ENCODE data around the gene KLRC3. TPM values are rescaled to one million over a fixed set of nuclear protein-coding genes. Genes with fewer than 3 reads are reported as not detected.
"Not testable (repeated sequence)": the region's sequence is repeated elsewhere in the genome, so short reads cannot be mapped to it uniquely, and the experiment has no call there.

The KLRC3 gene
- total RNA-seq, 1 donor from 2014 or later, result not detected

- no peak overlapping the region for H3K4me3 Mint-ChIP-seq (ENCODE audit: unreplicated experiment)
Measured at GRCh38 chr12:10388624-10389413, 31.6 kb downstream of the KLRC3 start.

GRCh38 chr12:10387498-10387897 lies 32.9 kb downstream of the KLRC3 start:
- H3K36me3 Mint-ChIP-seq (ENCODE audit: unreplicated experiment); H3K27ac Mint-ChIP-seq (ENCODE audit: unreplicated experiment); H3K9me3 Mint-ChIP-seq (ENCODE audit: unreplicated experiment); H3K4me3 Mint-ChIP-seq (ENCODE audit: unreplicated experiment); H3K4me1 Mint-ChIP-seq (ENCODE audit: low read depth, unreplicated experiment); DNase-seq; H3K27me3 Mint-ChIP-seq (ENCODE audit: unreplicated experiment): not testable (repeated sequence)

More at GRCh38 chr12:10388624-10389413, 31.6 kb downstream of the KLRC3 start:
- Mint-ChIP-seq H3K4me1 (ENCODE audit: low read depth, unreplicated experiment) (no peaks in the 10 kb centered on the region), H3K9me3 (ENCODE audit: unreplicated experiment) (no peaks in the 10 kb centered on the region), H3K27me3 (ENCODE audit: unreplicated experiment) (no peaks in the 10 kb centered on the region), H3K36me3 (ENCODE audit: unreplicated experiment) (no peaks in the 10 kb centered on the region), H3K27ac (ENCODE audit: unreplicated experiment) (no peak overlapping the region)
- no peak for DNase-seq
- no peak for TF ChIP-seq CTCF (IDR thresholded peaks at IDR 0.05; ENCODE audit: partially characterized antibody, unreplicated experiment)

- Mint-ChIP-seq H3K4me3 (ENCODE audit: unreplicated experiment) (no peak overlapping the region), H3K4me1 (ENCODE audit: low read depth, unreplicated experiment) (no peaks in the 10 kb centered on the region), H3K27me3 (ENCODE audit: unreplicated experiment) (no peaks in the 10 kb centered on the region), H3K36me3 (ENCODE audit: unreplicated experiment) (no peaks in the 10 kb centered on the region), H3K27ac (ENCODE audit: unreplicated experiment) (no peak overlapping the region), H3K9me3 (ENCODE audit: unreplicated experiment) (no peaks in the 10 kb centered on the region)
- TF ChIP-seq CTCF (IDR thresholded peaks at IDR 0.05; ENCODE audit: partially characterized antibody, unreplicated experiment), result no peak
- no peak for DNase-seq
Measured at GRCh38 chr12:10386857-10387256, 33.5 kb downstream of the KLRC3 start.

GRCh38 chr12:10385166-10385613 lies 35.2 kb downstream of the KLRC3 start:
- H3K27ac Mint-ChIP-seq (ENCODE audit: unreplicated experiment), result no peak overlapping the region

GRCh38 chr12:10384191-10384590 lies 36.2 kb downstream of the KLRC3 start:
- DNase-seq, result no peak
- Mint-ChIP-seq H3K4me3 (ENCODE audit: unreplicated experiment) (no peak overlapping the region), H3K4me1 (ENCODE audit: low read depth, unreplicated experiment) (no peaks in the 10 kb centered on the region), H3K27ac (ENCODE audit: unreplicated experiment) (no peak overlapping the region), H3K36me3 (ENCODE audit: unreplicated experiment) (no peaks in the 10 kb centered on the region), H3K9me3 (ENCODE audit: unreplicated experiment) (no peaks in the 10 kb centered on the region), H3K27me3 (ENCODE audit: unreplicated experiment) (no peaks in the 10 kb centered on the region)
- no peak for TF ChIP-seq CTCF (IDR thresholded peaks at IDR 0.05; ENCODE audit: partially characterized antibody, unreplicated experiment)

More at GRCh38 chr12:10385166-10385613, 35.2 kb downstream of the KLRC3 start:
- TF ChIP-seq CTCF (IDR thresholded peaks at IDR 0.05; ENCODE audit: partially characterized antibody, unreplicated experiment), result no peak
- no peak for DNase-seq
- no peaks in the 10 kb centered on the region for H3K36me3 Mint-ChIP-seq (ENCODE audit: unreplicated experiment)
- no peaks in the 10 kb centered on the region for H3K9me3 Mint-ChIP-seq (ENCODE audit: unreplicated experiment)
- no peaks in the 10 kb centered on the region for H3K4me1 Mint-ChIP-seq (ENCODE audit: low read depth, unreplicated experiment)
- H3K27me3 Mint-ChIP-seq (ENCODE audit: unreplicated experiment), result no peaks in the 10 kb centered on the region
- no peak overlapping the region for H3K4me3 Mint-ChIP-seq (ENCODE audit: unreplicated experiment)

All from glutamatergic neuron (in vitro differentiated cells).